HG03575 (cell line): ENCODE measurements around the gene SAMD9.

Experiments used
- ATAC-seq: cut with Tn5 transposase; IDR thresholded peaks from one replicate; pipeline ENCODE4 v1.9.1; 2021; ENCODE audit not compliant: unreplicated experiment, insufficient number of reproducible peaks, low FRiP score; ENCODE audit errors: extremely low read depth

SAMD9 gene

DNA sequence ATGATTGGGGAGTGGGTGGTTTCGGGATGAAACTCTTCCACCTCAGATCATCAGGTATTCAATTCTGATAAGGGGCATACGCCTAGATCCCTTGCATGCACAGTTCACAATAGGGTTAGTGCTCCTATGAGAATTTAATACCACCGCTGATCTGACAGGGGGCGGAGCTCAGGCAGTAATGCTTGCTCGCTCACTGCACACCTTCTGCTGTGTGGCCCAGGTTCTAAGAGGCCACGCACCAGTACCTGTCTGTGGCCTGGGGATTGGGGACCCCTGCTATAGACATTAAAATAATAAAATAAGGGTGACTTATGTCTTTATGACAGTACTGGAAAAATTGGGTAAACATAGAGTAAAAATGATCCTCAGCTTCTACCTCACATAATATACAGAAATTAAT, 66.1 kb downstream of the SAMD9 start:
- ATAC-seq = no peak
